Trophoblast cell (in vitro differentiated cells and primary cell): ENCODE measurements around the gene APH1A.
A peak's percentile ranks its signal among the peaks of the same experiment; 100 is the strongest.
"Not testable (repeated sequence)": the region's sequence is repeated elsewhere in the genome, so short reads cannot be mapped to it uniquely, and the experiment has no call there.

Experiments
- DNase-seq, 2 donors: peaks; one replicate each; pipeline ENCODE4 v3.0.0-alpha.2; 2016
- H2AFZ ChIP-seq: 2 replicates; pipeline ENCODE4 v1.6.1; 2013; ENCODE audit warnings: low read length, moderate library complexity, mild to moderate bottlenecking; ENCODE audit not compliant: insufficient read depth, poor library complexity
- H2AK5ac ChIP-seq: 2 replicates; pipeline ENCODE4 v1.6.1; 2013; ENCODE audit warnings: mild to moderate bottlenecking, low read length
- H2BK120ac ChIP-seq: 2 replicates; pipeline ENCODE4 v1.6.1; 2013; ENCODE audit warnings: low read length, mild to moderate bottlenecking, moderate library complexity; ENCODE audit not compliant: insufficient read depth, poor library complexity
- H2BK12ac ChIP-seq: 2 replicates; pipeline ENCODE4 v1.6.1; 2013; ENCODE audit warnings: mild to moderate bottlenecking, low read length, moderate library complexity
- H2BK5ac ChIP-seq: 2 replicates; pipeline ENCODE4 v1.6.1; 2013; ENCODE audit warnings: low read length, low read depth, moderate library complexity, mild to moderate bottlenecking; ENCODE audit not compliant: poor library complexity
- H3K14ac ChIP-seq: 2 replicates; pipeline ENCODE4 v1.6.1; 2013; ENCODE audit warnings: mild to moderate bottlenecking, low read length
- H3K18ac ChIP-seq: 2 replicates; pipeline ENCODE4 v1.6.1; 2013; ENCODE audit warnings: mild to moderate bottlenecking, low read length
- H3K23ac ChIP-seq: 2 replicates; pipeline ENCODE4 v1.6.1; 2013; ENCODE audit warnings: low read length
- H3K27ac ChIP-seq: 2 replicates; pipeline ENCODE4 v1.5.1; 2013; ENCODE audit warnings: low read depth, mild to moderate bottlenecking, inconsistent platforms, low read length, moderate library complexity
- H3K27me3 ChIP-seq: 2 replicates; pipeline ENCODE4 v1.6.1; 2013; ENCODE audit warnings: inconsistent platforms, mild to moderate bottlenecking, low read length, moderate library complexity; ENCODE audit not compliant: insufficient read depth
- H3K36me3 ChIP-seq, 2 experiments: 1 replicate in 1 of 2; 2 replicates in 1 of 2; pipeline ENCODE4 v1.6.1; 2013; ENCODE audit warnings: low read length in 2 of 2, mild to moderate bottlenecking in 2 of 2, moderate library complexity in 1 of 2; ENCODE audit not compliant: insufficient read depth in 2 of 2, control insufficient read depth in 1 of 2
- H3K4ac ChIP-seq: 2 replicates; pipeline ENCODE4 v1.6.1; 2013; ENCODE audit warnings: low read depth, mild to moderate bottlenecking, low read length, moderate library complexity
- H3K4me1 ChIP-seq, 2 experiments: 1 replicate in 1 of 2; 2 replicates in 1 of 2; pipeline ENCODE4 v1.6.1; 2013; ENCODE audit warnings: low read length in 2 of 2, mild to moderate bottlenecking in 2 of 2, moderate library complexity in 1 of 2; ENCODE audit not compliant: insufficient read depth in 2 of 2, control insufficient read depth in 1 of 2
- H3K4me2 ChIP-seq: 2 replicates; pipeline ENCODE4 v1.6.1; 2013; ENCODE audit warnings: inconsistent platforms, mild to moderate bottlenecking, low read length, moderate library complexity
- H3K4me3 ChIP-seq: 2 replicates; pipeline ENCODE4 v1.5.1; 2013; ENCODE audit warnings: mild to moderate bottlenecking, low read depth, low read length, inconsistent platforms
- H3K79me1 ChIP-seq: one replicate; pipeline ENCODE4 v1.6.1; 2013; ENCODE audit warnings: low read length
- H3K79me2 ChIP-seq: 2 replicates; pipeline ENCODE4 v1.6.1; 2013; ENCODE audit warnings: low read length, mild to moderate bottlenecking; ENCODE audit not compliant: control insufficient read depth, insufficient read depth, poor library complexity
- H3K9ac ChIP-seq: 2 replicates; pipeline ENCODE4 v1.6.1; 2013; ENCODE audit warnings: mild to moderate bottlenecking, low read length
- H3K9me3 ChIP-seq: 2 replicates; pipeline ENCODE4 v1.6.1; 2013; ENCODE audit warnings: low read depth, mild to moderate bottlenecking, control low read depth, inconsistent platforms, low read length; ENCODE audit not compliant: insufficient read depth
- H4K12ac ChIP-seq: 2 replicates; pipeline ENCODE4 v1.6.1; 2013; ENCODE audit warnings: low read depth, mild to moderate bottlenecking, low read length, moderate library complexity
- H4K8ac ChIP-seq: 2 replicates; pipeline ENCODE4 v1.6.1; 2013; ENCODE audit warnings: low read depth, mild to moderate bottlenecking, low read length, moderate library complexity
- H4K91ac ChIP-seq: one replicate; pipeline ENCODE4 v1.6.1; 2013; ENCODE audit warnings: low read depth, mild to moderate bottlenecking, low read length, moderate library complexity
- WGBS: extraction: QIAGEN DNeasy Blood & Tissue Kit; methylation state at CpG from one replicate; pipeline ENCODE4 v1.1.7; 2013; ENCODE audit warnings: missing lambda C conversion rate; ENCODE audit not compliant: insufficient read length, insufficient coverage; ENCODE audit errors: extremely low coverage; 5-methylcytosine and 5-hydroxymethylcytosine counted together

Gene APH1A

DNA sequence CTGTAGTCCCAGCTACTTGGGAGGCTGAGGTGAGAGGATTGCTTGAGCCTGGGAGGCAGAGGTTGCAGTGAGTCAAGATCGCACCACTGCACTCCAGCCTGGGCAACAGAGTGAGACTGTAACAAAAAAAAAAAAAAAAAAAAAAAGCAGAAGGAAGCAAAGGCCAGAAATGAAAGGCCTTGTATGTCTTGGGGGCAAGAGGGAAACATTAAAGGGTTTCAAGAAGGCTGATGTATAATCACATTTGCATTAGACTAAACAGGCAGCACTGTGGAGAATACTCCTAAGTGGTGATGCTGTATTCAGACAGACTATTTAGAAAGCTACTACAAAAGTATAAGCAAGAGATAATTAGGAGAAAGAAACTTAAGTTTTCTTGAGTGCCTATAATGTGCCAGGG is 43.3 kb downstream of the APH1A start:
- WGBS: no CpG with 5 or more reads among the region's 1 CpG
- H3K4me1 ChIP-seq: no peaks in the 10 kb centered on the region
- H3K4me3 ChIP-seq: no peak overlapping the region
- peaks cover 23 to 32% of the 10 kb centered on the region in 2 experiments for H3K36me3 ChIP-seq
- no peaks in the 10 kb centered on the region for H3K79me1 ChIP-seq
- no peak overlapping the region for H4K91ac ChIP-seq
- H3K27me3 ChIP-seq: no peaks in the 10 kb centered on the region
- H2AFZ ChIP-seq: no peak overlapping the region
- H4K8ac ChIP-seq: no peak overlapping the region
- H3K9me3 ChIP-seq: no peaks in the 10 kb centered on the region
- DNase-seq: no peak
- no peak overlapping the region for H3K18ac ChIP-seq
- H3K4me2 ChIP-seq: no peak overlapping the region
- no peak overlapping the region for H3K23ac ChIP-seq
- H4K12ac ChIP-seq: no peak overlapping the region
- no peaks in the 10 kb centered on the region for H3K79me2 ChIP-seq
- no peak overlapping the region for H2BK120ac ChIP-seq
- no peak overlapping the region for H3K14ac ChIP-seq
- H3K9ac ChIP-seq: no peak overlapping the region
- no peak overlapping the region for H2BK5ac ChIP-seq
- H3K4ac ChIP-seq: no peak overlapping the region
- no peak overlapping the region for H3K27ac ChIP-seq
- H2AK5ac ChIP-seq: no peak overlapping the region
- no peak overlapping the region for H2BK12ac ChIP-seq

DNA sequence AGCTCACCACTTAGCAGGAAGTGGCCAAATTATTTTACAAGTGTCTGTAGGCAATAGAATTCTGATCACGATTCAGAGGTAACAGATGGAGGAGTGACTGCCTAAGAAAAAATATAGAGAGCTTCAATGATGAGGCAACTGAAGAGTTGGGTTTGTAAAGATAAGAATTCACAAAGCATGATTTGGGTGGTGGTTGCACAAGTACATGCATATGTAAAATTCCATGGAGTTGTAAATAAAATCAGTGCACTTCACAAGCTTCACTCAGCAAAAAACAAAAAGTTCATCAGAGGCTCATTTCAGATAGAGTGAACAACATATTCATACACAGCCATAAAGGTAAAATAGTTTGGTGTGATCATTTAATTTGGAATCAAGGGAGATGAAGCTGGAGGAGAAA is 43.8 kb downstream of the APH1A start:
- no peak overlapping the region for H2AK5ac ChIP-seq
- no peak overlapping the region for H2BK12ac ChIP-seq
- H3K27me3 ChIP-seq: no peaks in the 10 kb centered on the region
- H3K23ac ChIP-seq: no peak overlapping the region
- no peaks in the 10 kb centered on the region for H3K9me3 ChIP-seq
- no peak overlapping the region for H4K91ac ChIP-seq
- no peak for DNase-seq
- H3K4me3 ChIP-seq: no peak overlapping the region
- H2AFZ ChIP-seq: no peak overlapping the region
- H3K79me2 ChIP-seq: no peaks in the 10 kb centered on the region
- peaks cover 23 to 32% of the 10 kb centered on the region in 2 experiments for H3K36me3 ChIP-seq
- H3K4ac ChIP-seq: no peak overlapping the region
- H3K18ac ChIP-seq: no peak overlapping the region
- H3K9ac ChIP-seq: no peak overlapping the region
- H3K27ac ChIP-seq: no peak overlapping the region
- H3K4me1 ChIP-seq: no peaks in the 10 kb centered on the region
- no peak overlapping the region for H3K14ac ChIP-seq
- no peak overlapping the region for H4K12ac ChIP-seq
- no peak overlapping the region for H2BK120ac ChIP-seq
- no CpG with 5 or more reads among the region's 1 CpG for WGBS
- no peaks in the 10 kb centered on the region for H3K79me1 ChIP-seq
- no peak overlapping the region for H2BK5ac ChIP-seq
- no peak overlapping the region for H3K4me2 ChIP-seq
- H4K8ac ChIP-seq: no peak overlapping the region

DNA sequence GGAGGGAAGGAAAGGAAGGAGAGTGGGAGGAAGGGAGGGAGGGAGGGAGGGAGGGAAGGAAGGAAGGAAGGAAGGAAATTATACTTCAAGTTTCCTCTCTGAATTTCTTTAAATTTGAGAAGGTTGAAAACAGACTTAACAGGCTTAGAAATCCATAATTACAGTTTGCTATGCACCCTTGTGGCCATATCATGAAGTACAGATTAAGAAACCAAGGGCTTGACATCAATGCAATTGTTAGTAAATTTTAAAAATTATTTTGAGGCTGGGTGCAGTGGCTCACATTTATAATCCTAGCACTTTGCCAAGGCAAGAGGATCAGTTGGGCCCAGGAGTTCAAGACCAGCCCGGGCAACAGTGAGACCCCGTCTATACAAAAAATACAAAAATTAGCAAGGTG is 47.3 kb downstream of the APH1A start:
- no peak overlapping the region for H3K4me3 ChIP-seq
- H3K4ac ChIP-seq: no peak overlapping the region
- H4K91ac ChIP-seq: no peak overlapping the region
- H3K18ac ChIP-seq: no peak overlapping the region
- H3K9ac ChIP-seq: no peak overlapping the region
- H3K27ac ChIP-seq: no peak overlapping the region
- no peak overlapping the region for H4K8ac ChIP-seq
- H3K4me1 ChIP-seq: no peaks in the 10 kb centered on the region
- WGBS: no CpG with 5 or more reads among the region's 2 CpGs
- H3K36me3 ChIP-seq: peaks cover 20 to 24% of the 10 kb centered on the region in 2 experiments
- no peak overlapping the region for H2BK12ac ChIP-seq
- H3K14ac ChIP-seq: no peak overlapping the region
- no peak overlapping the region for H3K4me2 ChIP-seq
- no peaks in the 10 kb centered on the region for H3K27me3 ChIP-seq
- no peak overlapping the region for H2AK5ac ChIP-seq
- H4K12ac ChIP-seq: no peak overlapping the region
- DNase-seq: peak in 1 of 2 donors; percentile 47
- no peak overlapping the region for H2BK120ac ChIP-seq
- H2BK5ac ChIP-seq: no peak overlapping the region
- H3K9me3 ChIP-seq: no peaks in the 10 kb centered on the region
- no peak overlapping the region for H3K23ac ChIP-seq
- H3K79me1 ChIP-seq: no peaks in the 10 kb centered on the region
- H2AFZ ChIP-seq: no peak overlapping the region
- H3K79me2 ChIP-seq: no peaks in the 10 kb centered on the region

DNA sequence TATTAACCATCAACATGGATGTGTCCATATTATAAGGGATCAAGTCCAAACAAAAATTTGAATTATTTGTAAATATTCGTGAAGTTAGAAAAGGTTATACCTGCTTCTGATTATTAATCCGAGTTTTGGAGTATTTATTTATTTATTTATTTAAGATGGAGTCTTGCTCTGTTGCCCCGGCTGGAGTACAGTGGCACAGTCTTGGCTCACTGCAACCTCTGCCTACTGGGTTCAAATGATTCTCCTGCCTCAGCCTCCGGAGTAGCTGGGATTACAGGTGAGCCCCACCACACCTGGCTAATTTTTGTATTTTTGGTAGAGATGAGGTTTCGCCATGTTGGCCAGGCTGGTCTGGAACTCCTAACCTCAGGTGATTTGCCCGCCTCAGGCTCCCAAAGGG is 53.0 kb downstream of the APH1A start:
- not testable (repeated sequence) for H3K27me3 ChIP-seq, H3K4ac ChIP-seq, H2AK5ac ChIP-seq, H3K4me2 ChIP-seq, H4K91ac ChIP-seq, H4K12ac ChIP-seq, H3K36me3 ChIP-seq, H2BK5ac ChIP-seq, H3K23ac ChIP-seq, H3K4me3 ChIP-seq, H3K9me3 ChIP-seq, H2BK120ac ChIP-seq, H3K18ac ChIP-seq, H3K27ac ChIP-seq, H2BK12ac ChIP-seq, H3K9ac ChIP-seq, H3K79me1 ChIP-seq, DNase-seq, H3K79me2 ChIP-seq, H4K8ac ChIP-seq, H3K14ac ChIP-seq, H3K4me1 ChIP-seq, H2AFZ ChIP-seq
- 100% methylated on average over 1 of the region's 6 CpGs for WGBS
